WTC11 (cell line): ENCODE measurements around the gene B4GALT6. TPM values are rescaled to one million over a fixed set of nuclear protein-coding genes. Genes with fewer than 3 reads are reported as not detected.

ENCODE experiments used
- ATAC-seq: fragments of 200-7000 bp; cut with Tn5 transposase; 2 replicates; pipeline ENCODE4 v1.10.0; 2021; ENCODE audit warnings: mild to moderate bottlenecking, moderate library complexity
- CTCF ChIA-PET: fragments of 300-600 bp; sonication (Branson Sonifier 250); formaldehyde crosslinking; loops from one replicate; lab custom pipeline; 2021; ENCODE audit warnings: antibody characterized with exemption; lab: Charles Lee
- POLR2A ChIA-PET: fragments of 350-600 bp; sonication (Branson Sonifier 250); formaldehyde crosslinking; loops from one replicate; lab custom pipeline; 2021; ENCODE audit warnings: antibody characterized with exemption; lab: Charles Lee
- DNase-seq: peaks from one replicate; pipeline ENCODE4 v3.0.0; 2021; ENCODE audit warnings: low spot score
- H3K27ac Mint-ChIP-seq: 2 replicates; pipeline ENCODE4 v1.8.0; 2021; ENCODE audit warnings: mixed read lengths
- H3K27me3 Mint-ChIP-seq: 2 replicates; pipeline ENCODE4 v1.8.0; 2021; ENCODE audit warnings: low read depth, mild to moderate bottlenecking, moderate library complexity, mixed read lengths
- H3K36me3 Mint-ChIP-seq: 2 replicates; pipeline ENCODE4 v1.8.0; 2021; ENCODE audit warnings: mixed read lengths
- H3K4me1 Mint-ChIP-seq: 2 replicates; pipeline ENCODE4 v1.8.0; 2022; ENCODE audit warnings: mixed read lengths
- H3K4me3 Mint-ChIP-seq: 2 replicates; pipeline ENCODE4 v1.8.0; 2021; ENCODE audit warnings: mild to moderate bottlenecking, moderate library complexity, mixed read lengths
- H3K9me3 Mint-ChIP-seq: 2 replicates; pipeline ENCODE4 v1.8.0; 2021; ENCODE audit warnings: mixed read lengths
- ESRRA ChIP-seq: sonication (generic); formaldehyde crosslinking; IDR thresholded peaks from 2 replicates; pipeline ENCODE4 v1.8.1; 2022; ENCODE audit warnings: mild to moderate bottlenecking, missing genetic modification reagents, borderline replicate concordance
- HMGA2 ChIP-seq: fragments of 250-450 bp; sonication (Bioruptor Pico); IDR thresholded peaks from 2 replicates; pipeline ENCODE4 v1.4.0; 2021; ENCODE audit warnings: mild to moderate bottlenecking, moderate library complexity
- MYBL2 ChIP-seq: sonication (generic); formaldehyde crosslinking; IDR thresholded peaks from 2 replicates; pipeline ENCODE4 v1.8.1; 2023; ENCODE audit warnings: mild to moderate bottlenecking, moderate library complexity, missing genetic modification reagents
- NFE2L1 ChIP-seq: sonication (generic); formaldehyde crosslinking; IDR thresholded peaks from 2 replicates; pipeline ENCODE4 v1.8.1; 2023; ENCODE audit warnings: missing genetic modification reagents
- NFYB ChIP-seq: sonication (generic); formaldehyde crosslinking; conservative IDR thresholded peaks from 2 replicates; pipeline ENCODE4 v1.8.0; 2022; ENCODE audit warnings: low read depth, missing genetic modification reagents
- NR1H2 ChIP-seq: sonication (generic); formaldehyde crosslinking; IDR thresholded peaks from 2 replicates; pipeline ENCODE4 v1.9.0; 2021; ENCODE audit warnings: mild to moderate bottlenecking, moderate library complexity, missing genetic modification reagents
- OVOL2 ChIP-seq: fragments of 250-450 bp; sonication (Bioruptor Pico); IDR thresholded peaks from 2 replicates; pipeline ENCODE4 v1.9.0; 2021; ENCODE audit warnings: mild to moderate bottlenecking, borderline replicate concordance
- SMAD3 ChIP-seq: sonication (generic); formaldehyde crosslinking; IDR thresholded peaks from 2 replicates; pipeline ENCODE4 v1.8.0; 2022; ENCODE audit warnings: missing genetic modification reagents, mild to moderate bottlenecking, borderline replicate concordance
- SOX15 ChIP-seq: fragments of 250-450 bp; sonication (Bioruptor Pico); IDR thresholded peaks from 2 replicates; pipeline ENCODE4 v1.9.0; 2021; ENCODE audit warnings: mild to moderate bottlenecking
- TCF7 ChIP-seq: sonication (generic); formaldehyde crosslinking; IDR thresholded peaks from 2 replicates; pipeline ENCODE4 v1.8.0; 2022; ENCODE audit warnings: mild to moderate bottlenecking, low read depth, missing genetic modification reagents, moderate library complexity
- TP53 ChIP-seq: sonication (generic); formaldehyde crosslinking; IDR thresholded peaks from 2 replicates; pipeline ENCODE4 v1.8.1; 2023; ENCODE audit warnings: mild to moderate bottlenecking, missing genetic modification reagents
- ZNF121 ChIP-seq: sonication (generic); formaldehyde crosslinking; IDR thresholded peaks from 2 replicates; pipeline ENCODE4 v1.8.0; 2023; ENCODE audit warnings: missing genetic modification reagents
- ZNF396 ChIP-seq: fragments of 250-450 bp; sonication (Bioruptor Pico); IDR thresholded peaks from 2 replicates; pipeline ENCODE4 v1.8.0; 2021; ENCODE audit warnings: mild to moderate bottlenecking, moderate library complexity, borderline replicate concordance
- total RNA-seq: library from RNA; stranded (reverse); gene quantifications from 3 replicates; pipeline ENCODE4 v1.2.3, GENCODE V29; 2021
- TF ChIP-seq, protein P1 (sequence below): sonication (generic); formaldehyde crosslinking; IDR thresholded peaks from 2 replicates; pipeline ENCODE4 v1.8.0; 2023; ENCODE audit warnings: missing genetic modification reagents, mild to moderate bottlenecking, borderline replicate concordance
- TF ChIP-seq, protein P2 (sequence below): fragments of 250-450 bp; sonication (Bioruptor Pico); IDR thresholded peaks from 2 replicates; pipeline ENCODE4 v2.1.2; 2022; ENCODE audit warnings: mild to moderate bottlenecking, moderate library complexity
- TF ChIP-seq, protein P3 (sequence below): fragments of 250-450 bp; sonication (Bioruptor Pico); IDR thresholded peaks from 2 replicates; pipeline ENCODE4 v1.8.0; 2021; ENCODE audit warnings: mild to moderate bottlenecking
- TF ChIP-seq, protein P4 (sequence below): sonication (generic); formaldehyde crosslinking; IDR thresholded peaks from 2 replicates; pipeline ENCODE4 v1.8.1; 2023; ENCODE audit warnings: mild to moderate bottlenecking, missing genetic modification reagents
- TF ChIP-seq, protein P5 (sequence below): fragments of 250-450 bp; sonication (Bioruptor Pico); IDR thresholded peaks from 2 replicates; pipeline ENCODE4 v1.9.0; 2021; ENCODE audit warnings: mild to moderate bottlenecking

B4GALT6 gene
- total RNA-seq, 1 experiment from 2014 or later, result 50.6 TPM

DNA sequence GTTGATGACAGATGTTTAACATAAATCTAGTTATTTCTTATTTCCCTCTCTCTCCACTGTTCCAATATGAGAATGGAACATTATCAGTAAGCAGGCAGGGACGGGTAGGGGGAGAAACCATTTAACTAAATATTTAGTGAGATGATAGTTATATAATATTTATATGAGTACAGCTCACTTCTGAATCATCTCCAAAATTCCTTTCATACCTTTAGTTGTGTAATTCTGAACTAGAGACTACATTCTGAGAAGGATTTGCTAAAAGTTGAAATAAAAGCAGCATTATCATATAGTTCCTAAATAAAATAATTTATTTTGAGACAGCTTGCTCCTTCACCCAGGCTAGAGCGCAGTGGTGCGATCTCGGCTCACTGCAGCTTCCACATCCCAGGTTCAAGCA lies 41.4 kb downstream of the B4GALT6 start (continued):
- TF ChIP-seq, protein P1, sequence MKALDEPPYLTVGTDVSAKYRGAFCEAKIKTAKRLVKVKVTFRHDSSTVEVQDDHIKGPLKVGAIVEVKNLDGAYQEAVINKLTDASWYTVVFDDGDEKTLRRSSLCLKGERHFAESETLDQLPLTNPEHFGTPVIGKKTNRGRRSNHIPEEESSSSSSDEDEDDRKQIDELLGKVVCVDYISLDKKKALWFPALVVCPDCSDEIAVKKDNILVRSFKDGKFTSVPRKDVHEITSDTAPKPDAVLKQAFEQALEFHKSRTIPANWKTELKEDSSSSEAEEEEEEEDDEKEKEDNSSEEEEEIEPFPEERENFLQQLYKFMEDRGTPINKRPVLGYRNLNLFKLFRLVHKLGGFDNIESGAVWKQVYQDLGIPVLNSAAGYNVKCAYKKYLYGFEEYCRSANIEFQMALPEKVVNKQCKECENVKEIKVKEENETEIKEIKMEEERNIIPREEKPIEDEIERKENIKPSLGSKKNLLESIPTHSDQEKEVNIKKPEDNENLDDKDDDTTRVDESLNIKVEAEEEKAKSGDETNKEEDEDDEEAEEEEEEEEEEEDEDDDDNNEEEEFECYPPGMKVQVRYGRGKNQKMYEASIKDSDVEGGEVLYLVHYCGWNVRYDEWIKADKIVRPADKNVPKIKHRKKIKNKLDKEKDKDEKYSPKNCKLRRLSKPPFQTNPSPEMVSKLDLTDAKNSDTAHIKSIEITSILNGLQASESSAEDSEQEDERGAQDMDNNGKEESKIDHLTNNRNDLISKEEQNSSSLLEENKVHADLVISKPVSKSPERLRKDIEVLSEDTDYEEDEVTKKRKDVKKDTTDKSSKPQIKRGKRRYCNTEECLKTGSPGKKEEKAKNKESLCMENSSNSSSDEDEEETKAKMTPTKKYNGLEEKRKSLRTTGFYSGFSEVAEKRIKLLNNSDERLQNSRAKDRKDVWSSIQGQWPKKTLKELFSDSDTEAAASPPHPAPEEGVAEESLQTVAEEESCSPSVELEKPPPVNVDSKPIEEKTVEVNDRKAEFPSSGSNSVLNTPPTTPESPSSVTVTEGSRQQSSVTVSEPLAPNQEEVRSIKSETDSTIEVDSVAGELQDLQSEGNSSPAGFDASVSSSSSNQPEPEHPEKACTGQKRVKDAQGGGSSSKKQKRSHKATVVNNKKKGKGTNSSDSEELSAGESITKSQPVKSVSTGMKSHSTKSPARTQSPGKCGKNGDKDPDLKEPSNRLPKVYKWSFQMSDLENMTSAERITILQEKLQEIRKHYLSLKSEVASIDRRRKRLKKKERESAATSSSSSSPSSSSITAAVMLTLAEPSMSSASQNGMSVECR (CRISPR knock-in tag), result no peak
- TF ChIP-seq, protein P2, sequence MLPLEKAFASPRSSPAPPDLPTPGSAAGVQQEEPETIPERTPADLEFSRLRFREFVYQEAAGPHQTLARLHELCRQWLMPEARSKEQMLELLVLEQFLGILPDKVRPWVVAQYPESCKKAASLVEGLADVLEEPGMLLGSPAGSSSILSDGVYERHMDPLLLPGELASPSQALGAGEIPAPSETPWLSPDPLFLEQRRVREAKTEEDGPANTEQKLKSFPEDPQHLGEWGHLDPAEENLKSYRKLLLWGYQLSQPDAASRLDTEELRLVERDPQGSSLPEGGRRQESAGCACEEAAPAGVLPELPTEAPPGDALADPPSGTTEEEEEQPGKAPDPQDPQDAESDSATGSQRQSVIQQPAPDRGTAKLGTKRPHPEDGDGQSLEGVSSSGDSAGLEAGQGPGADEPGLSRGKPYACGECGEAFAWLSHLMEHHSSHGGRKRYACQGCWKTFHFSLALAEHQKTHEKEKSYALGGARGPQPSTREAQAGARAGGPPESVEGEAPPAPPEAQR, result no peak
- no peak for TF ChIP-seq OVOL2 (CRISPR knock-in tag)

DNA sequence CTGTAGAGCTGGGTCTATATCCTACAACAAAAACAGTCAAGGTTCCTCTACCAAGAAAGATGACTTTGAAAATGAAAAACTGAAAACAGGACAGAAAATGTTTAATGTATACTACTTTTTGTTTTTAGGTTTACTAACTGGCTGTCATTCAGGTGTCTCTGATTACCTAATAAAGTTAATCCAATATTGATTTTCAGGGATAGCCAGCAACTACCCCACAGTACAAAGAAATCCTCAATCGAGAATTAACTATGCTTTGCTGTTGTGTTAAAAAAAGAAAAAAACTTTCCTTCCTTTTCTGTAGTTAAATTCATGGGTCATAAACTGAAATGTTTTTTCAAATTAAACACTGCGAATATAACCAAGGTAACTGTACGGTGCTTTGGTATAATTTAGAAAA lies 46.9 kb downstream of the B4GALT6 start:
- peaks cover 59% of the 10 kb centered on the region for H3K36me3 Mint-ChIP-seq
- DNase-seq, result no peak
- POLR2A ChIA-PET, result no interaction called here
- H3K27me3 Mint-ChIP-seq, result no peaks in the 10 kb centered on the region
- H3K4me3 Mint-ChIP-seq, result no peak overlapping the region
- peaks cover 8% of the 10 kb centered on the region; the same call in 1 of the 2 replicates for H3K4me1 Mint-ChIP-seq
- CTCF ChIA-PET, result no interaction called here
- no peak for ATAC-seq
- peaks cover 13% of the 10 kb centered on the region for H3K9me3 Mint-ChIP-seq
- TF ChIP-seq, protein P2, result no peak
- TF ChIP-seq, protein P3, sequence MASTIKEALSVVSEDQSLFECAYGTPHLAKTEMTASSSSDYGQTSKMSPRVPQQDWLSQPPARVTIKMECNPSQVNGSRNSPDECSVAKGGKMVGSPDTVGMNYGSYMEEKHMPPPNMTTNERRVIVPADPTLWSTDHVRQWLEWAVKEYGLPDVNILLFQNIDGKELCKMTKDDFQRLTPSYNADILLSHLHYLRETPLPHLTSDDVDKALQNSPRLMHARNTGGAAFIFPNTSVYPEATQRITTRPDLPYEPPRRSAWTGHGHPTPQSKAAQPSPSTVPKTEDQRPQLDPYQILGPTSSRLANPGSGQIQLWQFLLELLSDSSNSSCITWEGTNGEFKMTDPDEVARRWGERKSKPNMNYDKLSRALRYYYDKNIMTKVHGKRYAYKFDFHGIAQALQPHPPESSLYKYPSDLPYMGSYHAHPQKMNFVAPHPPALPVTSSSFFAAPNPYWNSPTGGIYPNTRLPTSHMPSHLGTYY (CRISPR knock-in tag), result no peak
- TF ChIP-seq ZNF121, result no peak
- no peak for TF ChIP-seq TCF7 (CRISPR knock-in tag)
- no peak for TF ChIP-seq HMGA2 (CRISPR knock-in tag)
- TF ChIP-seq SMAD3, result no peak
- no peak for TF ChIP-seq ESRRA (CRISPR knock-in tag)
- no peak for TF ChIP-seq NFYB
- no peak for TF ChIP-seq MYBL2
- TF ChIP-seq NR1H2, result no peak
- TF ChIP-seq NFE2L1 (CRISPR knock-in tag), result no peak
- TF ChIP-seq ZNF396 (CRISPR knock-in tag), result no peak
- TF ChIP-seq, protein P4, sequence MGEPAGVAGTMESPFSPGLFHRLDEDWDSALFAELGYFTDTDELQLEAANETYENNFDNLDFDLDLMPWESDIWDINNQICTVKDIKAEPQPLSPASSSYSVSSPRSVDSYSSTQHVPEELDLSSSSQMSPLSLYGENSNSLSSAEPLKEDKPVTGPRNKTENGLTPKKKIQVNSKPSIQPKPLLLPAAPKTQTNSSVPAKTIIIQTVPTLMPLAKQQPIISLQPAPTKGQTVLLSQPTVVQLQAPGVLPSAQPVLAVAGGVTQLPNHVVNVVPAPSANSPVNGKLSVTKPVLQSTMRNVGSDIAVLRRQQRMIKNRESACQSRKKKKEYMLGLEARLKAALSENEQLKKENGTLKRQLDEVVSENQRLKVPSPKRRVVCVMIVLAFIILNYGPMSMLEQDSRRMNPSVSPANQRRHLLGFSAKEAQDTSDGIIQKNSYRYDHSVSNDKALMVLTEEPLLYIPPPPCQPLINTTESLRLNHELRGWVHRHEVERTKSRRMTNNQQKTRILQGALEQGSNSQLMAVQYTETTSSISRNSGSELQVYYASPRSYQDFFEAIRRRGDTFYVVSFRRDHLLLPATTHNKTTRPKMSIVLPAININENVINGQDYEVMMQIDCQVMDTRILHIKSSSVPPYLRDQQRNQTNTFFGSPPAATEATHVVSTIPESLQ, result no peak
- TF ChIP-seq, protein P5, sequence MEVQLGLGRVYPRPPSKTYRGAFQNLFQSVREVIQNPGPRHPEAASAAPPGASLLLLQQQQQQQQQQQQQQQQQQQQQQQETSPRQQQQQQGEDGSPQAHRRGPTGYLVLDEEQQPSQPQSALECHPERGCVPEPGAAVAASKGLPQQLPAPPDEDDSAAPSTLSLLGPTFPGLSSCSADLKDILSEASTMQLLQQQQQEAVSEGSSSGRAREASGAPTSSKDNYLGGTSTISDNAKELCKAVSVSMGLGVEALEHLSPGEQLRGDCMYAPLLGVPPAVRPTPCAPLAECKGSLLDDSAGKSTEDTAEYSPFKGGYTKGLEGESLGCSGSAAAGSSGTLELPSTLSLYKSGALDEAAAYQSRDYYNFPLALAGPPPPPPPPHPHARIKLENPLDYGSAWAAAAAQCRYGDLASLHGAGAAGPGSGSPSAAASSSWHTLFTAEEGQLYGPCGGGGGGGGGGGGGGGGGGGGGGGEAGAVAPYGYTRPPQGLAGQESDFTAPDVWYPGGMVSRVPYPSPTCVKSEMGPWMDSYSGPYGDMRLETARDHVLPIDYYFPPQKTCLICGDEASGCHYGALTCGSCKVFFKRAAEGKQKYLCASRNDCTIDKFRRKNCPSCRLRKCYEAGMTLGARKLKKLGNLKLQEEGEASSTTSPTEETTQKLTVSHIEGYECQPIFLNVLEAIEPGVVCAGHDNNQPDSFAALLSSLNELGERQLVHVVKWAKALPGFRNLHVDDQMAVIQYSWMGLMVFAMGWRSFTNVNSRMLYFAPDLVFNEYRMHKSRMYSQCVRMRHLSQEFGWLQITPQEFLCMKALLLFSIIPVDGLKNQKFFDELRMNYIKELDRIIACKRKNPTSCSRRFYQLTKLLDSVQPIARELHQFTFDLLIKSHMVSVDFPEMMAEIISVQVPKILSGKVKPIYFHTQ (CRISPR knock-in tag), result no peak
- no peak for TF ChIP-seq TP53 (CRISPR knock-in tag)
- TF ChIP-seq SOX15 (CRISPR knock-in tag), result no peak
- no peak overlapping the region for H3K27ac Mint-ChIP-seq
